H1 (cell line): ENCODE measurements around the gene ATP6V1C2. TPM values are rescaled to one million over a fixed set of nuclear protein-coding genes. Genes with fewer than 3 reads are reported as not detected.

Source experiments
- CTCF ChIA-PET: fragments of 300-600 bp; sonication (Branson Sonifier 250); formaldehyde crosslinking; loops from one replicate; lab custom pipeline; 2021; ENCODE audit not compliant: partially characterized antibody; lab: Charles Lee
- POLR2A ChIA-PET: fragments of 300-600 bp; sonication (Branson Sonifier 250); formaldehyde crosslinking; loops from one replicate; lab custom pipeline; 2021; ENCODE audit warnings: inconsistent platforms; ENCODE audit not compliant: partially characterized antibody; lab: Charles Lee
- DNase-seq, 2 experiments: peaks; one replicate each; pipeline versions ENCODE4 v3.0.0 to v3.0.0-alpha.2; 2010 to 2022; ENCODE audit warnings: low spot score in 2 of 2, low read depth in 1 of 2, mixed read lengths in 1 of 2
- FAIRE-seq: peaks from 2 replicates; lab custom pipeline; 2011; peaks lifted over from hg19 to GRCh38; lab: Jason Lieb, UNC
- H2AFZ ChIP-seq: 2 replicates; pipeline ENCODE4 v1.8.1; 2012; ENCODE audit warnings: low read length, inconsistent platforms
- H2AK5ac ChIP-seq: 2 replicates; pipeline ENCODE4 v1.6.1; 2013; ENCODE audit warnings: low read depth, low read length
- H2BK120ac ChIP-seq: replicated peaks from 2 replicates; pipeline ENCODE3; 2013; ENCODE audit warnings: low read depth, low read length, inconsistent platforms
- H2BK12ac ChIP-seq: 2 replicates; pipeline ENCODE4 v1.6.1; 2013; ENCODE audit warnings: low read depth, low read length
- H2BK15ac ChIP-seq: 2 replicates; pipeline ENCODE4 v1.6.1; 2013; ENCODE audit warnings: low read length
- H2BK20ac ChIP-seq: 2 replicates; pipeline ENCODE4 v1.6.1; 2013; ENCODE audit warnings: low read length
- H2BK5ac ChIP-seq: 2 replicates; pipeline ENCODE4 v1.6.1; 2013; ENCODE audit warnings: low read depth, low read length
- H3K14ac ChIP-seq: 2 replicates; pipeline ENCODE4 v1.6.1; 2013; ENCODE audit warnings: inconsistent platforms; ENCODE audit not compliant: insufficient read length
- H3K18ac ChIP-seq: 2 replicates; pipeline ENCODE4 v1.6.1; 2013; ENCODE audit warnings: low read length; ENCODE audit errors: extremely low read depth
- H3K23ac ChIP-seq: 2 replicates; pipeline ENCODE4 v1.6.1; 2013; ENCODE audit warnings: inconsistent platforms; ENCODE audit not compliant: insufficient read length
- H3K23me2 ChIP-seq: 2 replicates; pipeline ENCODE4 v1.6.1; 2013; ENCODE audit warnings: low read depth, low read length
- H3K27ac ChIP-seq: 2 replicates; pipeline ENCODE4 v1.6.1; 2011; ENCODE audit warnings: low read depth, low read length, inconsistent platforms
- H3K27me3 ChIP-seq, 4 experiments: replicated peaks in 1 of 4; 1 replicate in 1 of 4; 2 replicates in 3 of 4; pipeline versions ENCODE4 v1.6.1 to v1.8.1; 2011 to 2013; ENCODE audit warnings: low read length in 3 of 4, mild to moderate bottlenecking in 3 of 4, inconsistent platforms in 2 of 4, mixed read lengths in 2 of 4, moderate library complexity in 1 of 4; ENCODE audit not compliant: control insufficient read depth in 3 of 4, insufficient read depth in 3 of 4; ENCODE audit errors: extremely low read depth in 1 of 4
- H3K36me3 ChIP-seq, 4 experiments: 2 replicates each; pipeline versions ENCODE4 v1.6.1 to v1.8.1; 2011 to 2013; ENCODE audit warnings: mild to moderate bottlenecking in 4 of 4, low read length in 3 of 4, moderate library complexity in 2 of 4, control low read depth in 1 of 4, inconsistent platforms in 1 of 4; ENCODE audit not compliant: insufficient read depth in 4 of 4, control insufficient read depth in 2 of 4
- H3K4ac ChIP-seq: replicated peaks from 2 replicates; pipeline ENCODE3; 2013; ENCODE audit warnings: low read length, low read depth, mixed read lengths, inconsistent platforms; ENCODE audit not compliant: insufficient read length
- H3K4me1 ChIP-seq, 4 experiments: replicated peaks in 1 of 4; 1 replicate in 1 of 4; 2 replicates in 3 of 4; pipeline versions ENCODE4 v1.6.1 to v1.8.1; 2011 to 2013; ENCODE audit warnings: low read length in 3 of 4, inconsistent platforms in 2 of 4, mixed read lengths in 1 of 4; ENCODE audit not compliant: insufficient read depth in 4 of 4, control insufficient read depth in 3 of 4
- H3K4me2 ChIP-seq, 2 experiments: 2 replicates each; pipeline versions ENCODE4 v1.6.1 to v1.8.1; 2011 to 2013; ENCODE audit warnings: low read depth in 2 of 2, low read length in 2 of 2, control low read depth in 1 of 2, inconsistent platforms in 1 of 2, mild to moderate bottlenecking in 1 of 2; ENCODE audit not compliant: insufficient read depth in 1 of 2
- H3K4me3 ChIP-seq, 4 experiments: fragments of 200-600, 300-600 bp in 1 of 4; sonication (generic), shearing (Covaris generic), sonication (Bioruptor Twin) in 1 of 4; 2 replicates each; pipeline versions ENCODE4 v1.5.1 to v1.8.1; 2011 to 2016; ENCODE audit warnings: low read length in 4 of 4, low read depth in 3 of 4, control low read depth in 2 of 4, inconsistent platforms in 2 of 4, mild to moderate bottlenecking in 2 of 4, mixed read lengths in 1 of 4, moderate library complexity in 1 of 4; ENCODE audit not compliant: insufficient read depth in 2 of 4; ENCODE audit errors: extremely low read depth in 1 of 4
- H3K56ac ChIP-seq: replicated peaks from 2 replicates; pipeline ENCODE3; 2013; ENCODE audit warnings: low read depth, mild to moderate bottlenecking, mixed read lengths, low read length, inconsistent platforms; ENCODE audit not compliant: insufficient read length
- H3K79me1 ChIP-seq: 2 replicates; pipeline ENCODE4 v1.6.1; 2013; ENCODE audit warnings: low read depth, low read length, control low read depth
- H3K79me2 ChIP-seq, 2 experiments: 2 replicates each; pipeline versions ENCODE4 v1.6.1 to v1.8.1; 2012 to 2013; ENCODE audit warnings: low read length in 2 of 2, mild to moderate bottlenecking in 2 of 2, inconsistent platforms in 1 of 2; ENCODE audit not compliant: insufficient read depth in 2 of 2, control insufficient read depth in 1 of 2
- H3K9ac ChIP-seq, 4 experiments: replicated peaks in 1 of 4; 1 replicate in 1 of 4; 2 replicates in 3 of 4; pipeline versions ENCODE4 v1.6.1 to v1.8.1; 2011 to 2013; ENCODE audit warnings: low read depth in 3 of 4, low read length in 3 of 4, control low read depth in 2 of 4, mild to moderate bottlenecking in 2 of 4, moderate library complexity in 2 of 4, inconsistent platforms in 1 of 4; ENCODE audit errors: extremely low read depth in 1 of 4
- H3K9me3 ChIP-seq, 2 experiments: 2 replicates each; pipeline versions ENCODE4 v1.6.1 to v1.8.1; 2012 to 2013; ENCODE audit warnings: mild to moderate bottlenecking in 2 of 2, moderate library complexity in 2 of 2, control low read depth in 1 of 2, inconsistent platforms in 1 of 2, low read depth in 1 of 2, low read length in 1 of 2, mixed read lengths in 1 of 2; ENCODE audit not compliant: insufficient read depth in 2 of 2
- H4K20me1 ChIP-seq, 2 experiments: replicated peaks in 1 of 2; 2 replicates each; pipeline versions ENCODE3 to v1.8.1; 2011 to 2013; ENCODE audit warnings: inconsistent platforms in 2 of 2, low read length in 2 of 2, mild to moderate bottlenecking in 1 of 2; ENCODE audit not compliant: insufficient read depth in 2 of 2, control insufficient read depth in 1 of 2
- H4K5ac ChIP-seq: 2 replicates; pipeline ENCODE4 v1.6.1; 2013; ENCODE audit warnings: low read length, low read depth, mixed read lengths, inconsistent platforms; ENCODE audit not compliant: insufficient read length
- H4K8ac ChIP-seq: 2 replicates; pipeline ENCODE4 v1.8.0; 2013; ENCODE audit warnings: mild to moderate bottlenecking, moderate library complexity, low read length, inconsistent platforms; ENCODE audit not compliant: insufficient read depth; ENCODE audit errors: extremely low read depth
- H4K91ac ChIP-seq: replicated peaks from 2 replicates; pipeline ENCODE3; 2013; ENCODE audit warnings: low read length, mixed read lengths, inconsistent platforms; ENCODE audit not compliant: insufficient read length
- CBX5 ChIP-seq: fragments of 300-800, 300-1000 bp; sonication (generic); IDR thresholded peaks from 2 replicates; pipeline ENCODE4 v1.7.1; 2016; ENCODE audit warnings: antibody characterized with exemption, low read length, low read depth
- CEBPB ChIP-seq: IDR thresholded peaks from 2 replicates; pipeline ENCODE4 v1.6.1; 2012; ENCODE audit warnings: low read depth, low read length
- CREB1 ChIP-seq: IDR thresholded peaks from 2 replicates; pipeline ENCODE4 v1.6.1; 2012; ENCODE audit warnings: inconsistent platforms
- EP300 ChIP-seq, 2 experiments: IDR thresholded peaks; 1 replicate in 1 of 2; 2 replicates in 1 of 2; pipeline ENCODE4 v1.6.1; 2011 to 2012; ENCODE audit warnings: low read depth in 2 of 2, low read length in 2 of 2, mild to moderate bottlenecking in 2 of 2, borderline replicate concordance in 1 of 2, inconsistent platforms in 1 of 2, moderate library complexity in 1 of 2
- EZH2 ChIP-seq: fragments of 200-600 bp; sonication (generic); IDR thresholded peaks from 2 replicates; pipeline ENCODE4 v1.7.1; 2012; ENCODE audit warnings: low read depth, mild to moderate bottlenecking, moderate library complexity, low read length, inconsistent platforms; ENCODE audit not compliant: severe bottlenecking
- HDAC2 ChIP-seq, 2 experiments: fragments of 300-600 bp in 1 of 2; sonication (generic) in 1 of 2; IDR thresholded peaks; 2 replicates each; pipeline ENCODE4 v1.6.1; 2011 to 2012; ENCODE audit warnings: low read depth in 2 of 2, low read length in 2 of 2, mild to moderate bottlenecking in 2 of 2, moderate library complexity in 2 of 2, borderline replicate concordance in 1 of 2, inconsistent platforms in 1 of 2
- HDAC6 ChIP-seq: IDR thresholded peaks from one replicate; pipeline ENCODE4 v1.7.1; 2012; ENCODE audit warnings: low read depth, mild to moderate bottlenecking, inconsistent platforms, low read length, moderate library complexity
- RXRA ChIP-seq: IDR thresholded peaks from 2 replicates; pipeline ENCODE4 v1.6.1; 2011; ENCODE audit warnings: low read depth, mild to moderate bottlenecking, low read length, moderate library complexity; ENCODE audit not compliant: insufficient read depth
- SAP30 ChIP-seq: fragments of 300-600 bp; sonication (generic); IDR thresholded peaks from 2 replicates; pipeline ENCODE4 v1.7.1; 2012; ENCODE audit warnings: low read length, moderate library complexity, mild to moderate bottlenecking, inconsistent platforms; ENCODE audit not compliant: insufficient read depth, insufficient replicate concordance
- SIN3A ChIP-seq, 2 experiments: IDR thresholded peaks in 1 of 2; conservative IDR thresholded peaks in 1 of 2; 2 replicates each; pipeline ENCODE4 v1.6.1; 2011 to 2012; ENCODE audit warnings: low read length in 2 of 2, improper control_type of control experiment in 1 of 2, low read depth in 1 of 2, mild to moderate bottlenecking in 1 of 2
- SIRT6 ChIP-seq: IDR thresholded peaks from one replicate; pipeline ENCODE4 v1.7.1; 2012; ENCODE audit warnings: low read length, inconsistent platforms
- SP4 ChIP-seq: IDR thresholded peaks from 2 replicates; pipeline ENCODE4 v1.6.1; 2012; ENCODE audit warnings: low read length, inconsistent platforms
- TAF1 ChIP-seq: IDR thresholded peaks from 2 replicates; pipeline ENCODE4 v1.6.1; 2011; ENCODE audit warnings: mild to moderate bottlenecking, low read depth, low read length
- WGBS, 2 experiments: shearing (Covaris generic) in 1 of 2; methylation state at CpG; one replicate each; pipeline versions ENCODE4 v1.1.6 to v1.1.7; 2013 to 2015; ENCODE audit warnings: low lambda C conversion rate in 2 of 2, mixed read lengths in 2 of 2, inconsistent platforms in 1 of 2, low coverage in 1 of 2, missing lambda C conversion rate in 1 of 2; ENCODE audit not compliant: insufficient replicate concordance in 2 of 2, insufficient coverage in 1 of 2, insufficient read length in 1 of 2; ENCODE audit errors: extremely low coverage in 1 of 2, missing lambda C conversion rate in 1 of 2; 5-methylcytosine and 5-hydroxymethylcytosine counted together
- polyA plus RNA-seq, 7 experiments: library from polyadenylated mRNA; depleted of rRNA in 3 of 7; stranded (reverse) in 5 of 7; unstranded in 2 of 7; fragments of >200 nt in 5 of 7; fragments of 200-250 nt in 2 of 7; gene quantifications; 1 replicate in 5 of 7; 2 replicates in 1 of 7; 4 replicates in 1 of 7; pipeline versions ENCODE4 v1.2.1 to v1.2.3, GENCODE V29; 2011 to 2013; ENCODE audit warnings: missing spikeins in 2 of 7, mixed read lengths in 2 of 7
- total RNA-seq: library from RNA; stranded (reverse); fragmentation: NEBNext Ultra II Directional; extraction: Animal tissue kit (Norgen Biotek cat#: 25700); gene quantifications from 2 replicates; pipeline ENCODE4 v1.2.1, GENCODE V29; 2021
- TF ChIP-seq, protein P1 (sequence below): IDR thresholded peaks from 2 replicates; pipeline ENCODE4 v1.6.1; 2012; ENCODE audit warnings: inconsistent platforms

Gene ATP6V1C2
- total and polyA plus RNA-seq, 2 of the 8 experiments (the other 6 are each of a cell fraction or from before 2014, with no cell fraction given): 0.29 to 0.74 TPM

DNA sequence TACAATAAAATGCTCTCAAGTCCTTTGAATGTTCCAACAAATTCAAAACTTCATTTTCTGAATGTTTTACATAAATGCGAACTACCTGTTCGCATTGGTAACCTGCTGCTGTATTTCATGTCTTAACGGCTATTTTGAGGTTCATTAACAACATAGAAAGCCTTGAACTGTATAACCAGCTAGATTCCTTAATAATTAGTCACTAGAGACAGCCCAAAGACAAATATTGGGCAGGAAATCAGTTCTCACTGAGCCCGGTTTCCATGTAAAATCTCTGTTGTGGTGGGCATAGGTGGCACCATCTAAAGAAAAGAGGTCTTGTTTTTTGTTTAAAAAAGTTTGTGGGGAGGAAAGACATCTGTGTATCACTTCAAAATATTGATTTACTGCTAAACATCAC, 62.0 kb downstream of the ATP6V1C2 start:
- no peak overlapping the region for H2BK12ac ChIP-seq
- DNase-seq (no peak), FAIRE-seq (no peak)
- H2BK5ac ChIP-seq: no peak overlapping the region
- no peak overlapping the region for H4K8ac ChIP-seq
- H3K4me2 ChIP-seq: no peak overlapping the region
- H3K27ac ChIP-seq: no peak overlapping the region
- no peaks in the 10 kb centered on the region for H3K9me3 ChIP-seq
- WGBS, 2 experiments: 87% methylated on average over 4 of the region's 4 CpGs; no CpG with 5 or more reads in 1 of the 2 experiments
- H3K18ac ChIP-seq: no peak overlapping the region
- no peak overlapping the region for H3K9ac ChIP-seq
- H2AFZ ChIP-seq: no peak overlapping the region
- no peaks in the 10 kb centered on the region for H3K23me2 ChIP-seq
- H4K20me1 ChIP-seq: peaks cover 2 to 18% of the 10 kb centered on the region in 2 experiments
- no peak overlapping the region for H3K4me3 ChIP-seq
- no peak overlapping the region for H3K23ac ChIP-seq
- peaks cover 0 to 4% of the 10 kb centered on the region in 2 experiments; a peak in 1 of 4 replicates for H3K79me2 ChIP-seq
- no peak overlapping the region for H2BK20ac ChIP-seq
- ChIA-PET CTCF (interaction anchor here (3.7 kb wide), 1 partner anchor 9 kb away, joined by 20 read pairs; no protein-coding TSS in a partner anchor), POLR2A (no interaction called here)
- H3K14ac ChIP-seq: no peak overlapping the region
- H4K5ac ChIP-seq: no peak overlapping the region
- peaks cover 7% of the 10 kb centered on the region; the same call in 1 of the 2 replicates for H3K79me1 ChIP-seq
- H2AK5ac ChIP-seq: no peak overlapping the region
- no peaks in the 10 kb centered on the region for H3K27me3 ChIP-seq
- H3K56ac ChIP-seq: no peak overlapping the region
- no peaks in the 10 kb centered on the region for H3K4me1 ChIP-seq
- no peak overlapping the region for H2BK15ac ChIP-seq
- no peak overlapping the region for H3K4ac ChIP-seq
- H3K36me3 ChIP-seq: peaks cover 42 to 86% (median 69%) of the 10 kb centered on the region in 4 experiments
- no peak overlapping the region for H4K91ac ChIP-seq
- H2BK120ac ChIP-seq: no peak overlapping the region
- TF ChIP-seq TAF1 (no peak), HDAC6 (no peak), HDAC2 (IDR thresholded peaks at IDR 0.05; ENCODE audit: borderline replicate concordance in 1 of 2, low read depth in 2 of 2, low read length in 2 of 2) (no peak), SIN3A (conservative IDR thresholded peaks at IDR 0.05 in 1 of 2, IDR thresholded peaks at IDR 0.05 in 1 of 2; ENCODE audit: low read depth in 1 of 2, low read length in 2 of 2) (no peak), RXRA (no peak), SAP30 (no peak), CREB1 (no peak), EZH2 (no peak), CEBPB (no peak), SP4 (no peak), EP300 (IDR thresholded peaks at IDR 0.05; ENCODE audit: borderline replicate concordance in 1 of 2, low read depth in 2 of 2, low read length in 2 of 2) (no peak), CBX5 (no peak), SIRT6 (no peak)
- TF ChIP-seq, protein P1, sequence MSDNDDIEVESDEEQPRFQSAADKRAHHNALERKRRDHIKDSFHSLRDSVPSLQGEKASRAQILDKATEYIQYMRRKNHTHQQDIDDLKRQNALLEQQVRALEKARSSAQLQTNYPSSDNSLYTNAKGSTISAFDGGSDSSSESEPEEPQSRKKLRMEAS: no peak
